Omental fat pad (tissue), 4 donors: ENCODE measurements around the gene ANKRD65. TPM values are rescaled to one million over a fixed set of nuclear protein-coding genes. Genes with fewer than 3 reads are reported as not detected.

Source experiments
- ATAC-seq: fragments of 150-250 bp; one replicate; pipeline ENCODE4 v1.9.1; 2016; ENCODE audit warnings: mild to moderate bottlenecking, moderate library complexity; ENCODE audit not compliant: low FRiP score
- DNase-seq: peaks from one replicate; pipeline ENCODE4 v3.0.0-alpha.2; 2019; ENCODE audit warnings: low spot score
- CTCF ChIP-seq, 3 donors: fragments of 450-650 bp; IDR thresholded peaks; one replicate each; pipeline ENCODE4 v1.5.1; 2016 to 2017; ENCODE audit warnings: antibody characterized with exemption in 3 of 3, mild to moderate bottlenecking in 3 of 3, moderate library complexity in 2 of 3
- total RNA-seq, 4 donors: library from RNA; depleted of rRNA; stranded (reverse); fragments of >200 nt; gene quantifications; one replicate each; pipeline ENCODE4 v1.1.0, GENCODE V29; 2016

ANKRD65 gene
- total RNA-seq, 4 donors from 2014 or later = 2.6 to 7.3 (median 3.8) TPM

- ATAC-seq = no peak
- no peak for TF ChIP-seq CTCF (IDR thresholded peaks at IDR 0.05)
- DNase-seq = no peak
Observed at GRCh38 chr1:1402072-1402900, 18.8 kb downstream of the ANKRD65 start.

DNA sequence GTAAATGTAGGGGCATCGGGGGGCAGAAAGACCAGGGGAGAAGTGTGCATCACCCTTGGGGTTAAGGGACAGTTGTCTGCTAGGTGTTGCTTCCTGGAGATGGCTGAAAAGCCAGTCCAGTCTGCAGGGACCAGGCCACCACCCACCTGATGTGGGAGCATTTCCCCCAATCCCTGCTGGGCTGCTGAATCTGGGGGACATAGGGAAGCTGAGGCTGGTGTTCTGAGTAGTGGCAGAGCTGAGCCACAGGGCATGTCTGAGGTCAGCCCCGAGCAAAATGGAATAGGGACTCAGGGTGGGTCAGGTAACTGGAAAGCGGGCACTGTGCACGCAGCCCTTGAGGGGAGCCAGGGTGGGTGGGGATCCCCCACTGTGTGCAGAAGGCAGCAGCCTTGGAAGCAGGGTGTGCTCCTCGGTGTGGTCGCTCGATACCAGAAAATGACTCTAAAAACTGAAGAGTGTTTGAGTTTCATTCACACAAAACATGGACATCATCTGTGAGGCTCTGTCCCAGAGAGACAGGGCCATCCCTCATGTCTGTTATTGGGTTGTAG is 19.5 kb downstream of the ANKRD65 start:
- no peak for TF ChIP-seq CTCF (IDR thresholded peaks at IDR 0.05)
- no peak for ATAC-seq
- no peak for DNase-seq

GRCh38 chr1:1400576-1401456 is 20.3 kb downstream of the ANKRD65 start:
- no peak for TF ChIP-seq CTCF (IDR thresholded peaks at IDR 0.05)
- ATAC-seq (no peak), DNase-seq (no peak)

DNA sequence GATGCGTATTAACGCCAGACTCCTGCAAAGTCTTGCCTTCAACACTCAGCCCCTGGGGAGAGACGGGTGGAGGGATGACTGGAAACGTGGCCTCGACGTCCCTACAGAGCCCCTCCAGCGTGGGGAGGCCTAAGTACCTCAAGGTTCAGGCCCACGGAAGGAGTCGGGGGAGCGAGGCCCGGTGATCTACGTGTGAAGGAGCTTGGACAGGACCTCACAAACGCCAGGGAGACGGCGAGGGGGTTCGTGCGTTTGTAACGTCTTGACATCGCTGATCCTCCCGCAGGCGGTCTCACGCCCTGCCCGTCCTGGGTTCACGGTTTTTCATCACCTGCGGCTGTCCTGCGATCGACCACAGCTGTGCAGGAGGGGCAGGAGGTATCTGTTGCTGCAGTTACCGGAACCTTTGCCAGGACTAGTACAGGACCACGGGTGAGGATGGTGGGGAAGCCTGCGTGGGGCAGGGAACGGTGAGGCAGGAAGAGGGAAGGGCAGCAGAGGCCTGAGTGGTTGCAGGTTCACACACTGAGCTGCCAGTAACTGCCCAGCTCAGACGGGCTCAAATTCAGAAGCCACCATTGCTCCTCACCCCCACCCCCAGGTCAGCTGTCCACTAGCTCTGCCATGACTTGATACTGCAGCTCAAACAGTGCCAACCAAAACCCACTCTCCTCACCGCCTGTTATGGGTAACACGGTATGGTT is 21.1 kb downstream of the ANKRD65 start:
- ATAC-seq (no peak), DNase-seq (no peak)
- no peak for TF ChIP-seq CTCF (IDR thresholded peaks at IDR 0.05)

DNA sequence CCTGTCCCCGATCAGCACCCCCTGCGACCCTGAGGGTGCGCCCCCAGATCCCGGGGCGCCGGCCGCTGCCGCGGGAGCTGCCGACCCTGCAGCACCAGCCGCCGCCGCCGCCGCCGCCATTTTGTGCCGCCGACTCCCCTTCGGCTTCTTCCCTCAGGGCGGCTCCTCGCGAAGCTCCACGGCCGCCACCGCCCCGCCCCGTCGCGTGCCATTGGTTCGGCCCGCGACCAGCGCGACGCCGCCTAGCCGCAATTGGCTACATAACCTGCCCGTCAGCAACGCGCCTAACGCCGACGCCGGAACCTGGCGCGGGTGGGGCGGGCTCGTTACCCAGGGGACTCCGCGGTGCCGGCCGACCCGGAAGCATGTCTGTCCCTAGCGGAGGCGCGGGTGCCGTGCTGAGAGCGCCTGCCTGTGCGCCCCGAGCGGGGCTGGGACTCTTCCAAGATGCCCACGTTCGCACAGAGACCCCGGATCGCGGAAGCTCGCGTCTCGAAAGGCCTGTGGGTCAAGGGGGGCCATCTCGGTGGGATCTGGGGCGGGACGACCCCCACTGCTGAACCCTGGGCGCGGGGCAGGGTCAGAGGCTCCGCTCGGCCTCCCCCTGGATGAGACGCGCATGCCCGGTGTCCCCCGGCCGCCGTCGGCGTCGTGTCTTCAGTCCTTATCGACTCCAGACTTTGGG is 21.7 kb downstream of the ANKRD65 start, which contains the start of gene CCNL2:
TSS of gene CCNL2 (minus strand) at position 149 of the 685 bp plus-strand sequence. CDS start at position 120, 29 bp downstream.
- TF ChIP-seq CTCF (IDR thresholded peaks at IDR 0.05) = no peak
- ATAC-seq (peak; percentile 98), DNase-seq (peak; percentile 81)

- TF ChIP-seq CTCF (IDR thresholded peaks at IDR 0.05) = no peak
- no peak for DNase-seq
- no peak for ATAC-seq
Observed at GRCh38 chr1:1398677-1399186, 22.3 kb downstream of the ANKRD65 start.
